Measurements from ENCODE around the gene VMP1. TPM values are rescaled to one million over a fixed set of nuclear protein-coding genes. Genes with fewer than 3 reads are reported as not detected.
A peak's percentile ranks its signal among the peaks of the same experiment; 100 is the strongest.

Gene VMP1
- total and polyA plus RNA-seq, 2 of the 13 experiments (the other 11 are each of a cell fraction or from before 2014, with no cell fraction given): 186 to 271 TPM

DNA sequence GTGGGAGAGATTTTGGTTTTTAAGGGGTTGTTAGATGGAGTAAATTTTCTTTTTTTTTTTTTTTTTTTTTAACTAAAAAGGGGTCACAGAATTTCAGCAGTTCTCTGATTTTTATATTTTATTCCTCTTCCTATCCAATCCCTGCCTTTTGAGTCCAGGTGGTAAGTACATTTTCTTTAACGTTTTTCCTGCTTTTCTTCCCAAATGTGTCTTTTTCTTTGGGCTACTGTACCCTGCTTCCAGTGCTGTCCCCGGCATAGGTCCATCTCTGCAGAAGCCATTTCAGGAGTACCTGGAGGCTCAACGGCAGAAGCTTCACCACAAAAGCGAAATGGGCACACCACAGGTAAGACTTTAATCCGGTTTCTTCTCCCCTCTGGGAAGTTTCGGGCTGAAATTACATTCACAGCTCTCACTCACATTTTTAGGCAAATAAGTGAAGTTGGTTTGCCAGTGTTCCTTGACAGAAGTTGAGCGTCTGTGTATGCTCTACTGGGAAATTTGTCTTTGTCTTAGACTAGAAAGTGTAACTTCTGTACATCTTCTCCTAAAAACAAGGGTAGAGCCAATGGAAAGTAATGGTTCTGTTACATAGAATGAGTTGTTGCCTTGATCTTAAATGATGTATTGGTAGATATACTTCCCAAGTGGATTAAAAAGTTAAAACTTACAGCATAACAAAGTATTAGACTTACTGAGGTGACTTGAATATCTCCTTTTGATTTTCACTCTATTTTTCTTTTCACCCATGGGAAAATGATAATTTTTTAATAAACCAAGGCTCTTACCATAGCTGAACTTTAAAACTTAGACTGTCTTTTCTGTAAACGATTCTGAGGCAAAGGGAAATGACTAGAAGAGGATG, 130.8 kb downstream of the VMP1 start (continued):
- peak in 1 of 2 experiments; percentile 13; a peak in 1 of 4 replicates for TF ChIP-seq HMGXB4 (CRISPR knock-in tag; IDR thresholded peaks at IDR 0.05; ENCODE audit: borderline replicate concordance in 1 of 2, low read depth in 1 of 2)
- TF ChIP-seq SP2 (CRISPR knock-in tag; IDR thresholded peaks at IDR 0.05): no peak
- TF ChIP-seq POLR2AphosphoS5 (IDR thresholded peaks at IDR 0.05; ENCODE audit: low read depth, low read length): peak; percentile 63
- TF ChIP-seq YY1 (IDR thresholded peaks at IDR 0.05; ENCODE audit: insufficient read depth, insufficient replicate concordance, low read depth, low read length): no peak
- no peak; the same call in 1 of the 2 replicates for TF ChIP-seq ZNF367 (CRISPR knock-in tag; IDR thresholded peaks at IDR 0.05; ENCODE audit: borderline replicate concordance)
- no peak for TF ChIP-seq KDM6A (CRISPR knock-in tag; IDR thresholded peaks at IDR 0.05; ENCODE audit: low read depth)
- no peak for TF ChIP-seq ZNF256 (CRISPR knock-in tag; conservative IDR thresholded peaks at IDR 0.05)
- peak; percentile 51; the same call in 1 of the 2 replicates for TF ChIP-seq ZFP37 (CRISPR knock-in tag; IDR thresholded peaks at IDR 0.05; ENCODE audit: borderline replicate concordance)
- no peak for TF ChIP-seq STAG1 (CRISPR knock-in tag; IDR thresholded peaks at IDR 0.05)
- TF ChIP-seq MBD4 (IDR thresholded peaks at IDR 0.05; ENCODE audit: borderline replicate concordance, low read length): no peak
- TF ChIP-seq, protein P1, sequence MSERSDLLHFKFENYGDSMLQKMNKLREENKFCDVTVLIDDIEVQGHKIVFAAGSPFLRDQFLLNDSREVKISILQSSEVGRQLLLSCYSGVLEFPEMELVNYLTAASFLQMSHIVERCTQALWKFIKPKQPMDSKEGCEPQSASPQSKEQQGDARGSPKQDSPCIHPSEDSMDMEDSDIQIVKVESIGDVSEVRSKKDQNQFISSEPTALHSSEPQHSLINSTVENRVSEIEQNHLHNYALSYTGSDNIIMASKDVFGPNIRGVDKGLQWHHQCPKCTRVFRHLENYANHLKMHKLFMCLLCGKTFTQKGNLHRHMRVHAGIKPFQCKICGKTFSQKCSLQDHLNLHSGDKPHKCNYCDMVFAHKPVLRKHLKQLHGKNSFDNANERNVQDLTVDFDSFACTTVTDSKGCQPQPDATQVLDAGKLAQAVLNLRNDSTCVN (CRISPR knock-in tag; IDR thresholded peaks at IDR 0.05; ENCODE audit: borderline replicate concordance): no peak
- TF ChIP-seq ZFP62 (CRISPR knock-in tag; IDR thresholded peaks at IDR 0.05): no peak
- TF ChIP-seq GABPA (IDR thresholded peaks at IDR 0.05; ENCODE audit: low read depth, low read length): no peak
- no peak for TF ChIP-seq GABPA (CRISPR knock-in tag; IDR thresholded peaks at IDR 0.05; ENCODE audit: low read depth)
- no peak for TF ChIP-seq NR2F2 (IDR thresholded peaks at IDR 0.05; ENCODE audit: borderline replicate concordance, low read depth)
- no peak for TF ChIP-seq MYC (CRISPR knock-in tag; IDR thresholded peaks at IDR 0.05; ENCODE audit: borderline replicate concordance)
- TF ChIP-seq PHB2 (IDR thresholded peaks at IDR 0.05; ENCODE audit: partially characterized antibody): no peak
- no peak for TF ChIP-seq ZFY (CRISPR knock-in tag; IDR thresholded peaks at IDR 0.05)
- TF ChIP-seq ZNF564 (CRISPR knock-in tag; IDR thresholded peaks at IDR 0.05): no peak
- no peak for TF ChIP-seq SMARCE1 (IDR thresholded peaks at IDR 0.05; ENCODE audit: borderline replicate concordance)
- peak; percentile 82 for TF ChIP-seq PAF1 (CRISPR knock-in tag; IDR thresholded peaks at IDR 0.05)
- no peak for TF ChIP-seq YEATS4 (CRISPR knock-in tag; IDR thresholded peaks at IDR 0.05; ENCODE audit: borderline replicate concordance)
- TF ChIP-seq SIN3B (IDR thresholded peaks at IDR 0.05; ENCODE audit: low read length): no peak; the same call in 1 of the 2 replicates
- TF ChIP-seq ZNF451 (CRISPR knock-in tag; IDR thresholded peaks at IDR 0.05): no peak
- TF ChIP-seq, protein P2, sequence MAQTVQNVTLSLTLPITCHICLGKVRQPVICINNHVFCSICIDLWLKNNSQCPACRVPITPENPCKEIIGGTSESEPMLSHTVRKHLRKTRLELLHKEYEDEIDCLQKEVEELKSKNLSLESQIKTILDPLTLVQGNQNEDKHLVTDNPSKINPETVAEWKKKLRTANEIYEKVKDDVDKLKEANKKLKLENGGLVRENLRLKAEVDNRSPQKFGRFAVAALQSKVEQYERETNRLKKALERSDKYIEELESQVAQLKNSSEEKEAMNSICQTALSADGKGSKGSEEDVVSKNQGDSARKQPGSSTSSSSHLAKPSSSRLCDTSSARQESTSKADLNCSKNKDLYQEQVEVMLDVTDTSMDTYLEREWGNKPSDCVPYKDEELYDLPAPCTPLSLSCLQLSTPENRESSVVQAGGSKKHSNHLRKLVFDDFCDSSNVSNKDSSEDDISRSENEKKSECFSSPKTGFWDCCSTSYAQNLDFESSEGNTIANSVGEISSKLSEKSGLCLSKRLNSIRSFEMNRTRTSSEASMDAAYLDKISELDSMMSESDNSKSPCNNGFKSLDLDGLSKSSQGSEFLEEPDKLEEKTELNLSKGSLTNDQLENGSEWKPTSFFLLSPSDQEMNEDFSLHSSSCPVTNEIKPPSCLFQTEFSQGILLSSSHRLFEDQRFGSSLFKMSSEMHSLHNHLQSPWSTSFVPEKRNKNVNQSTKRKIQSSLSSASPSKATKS (CRISPR knock-in tag; IDR thresholded peaks at IDR 0.05): peak; percentile 60; the same call in 1 of the 2 replicates
- no peak; the same call in 1 of the 2 replicates for TF ChIP-seq ZNF703 (CRISPR knock-in tag; IDR thresholded peaks at IDR 0.05; ENCODE audit: borderline replicate concordance)
- no peak for TF ChIP-seq DPF2 (CRISPR knock-in tag; IDR thresholded peaks at IDR 0.05; ENCODE audit: borderline replicate concordance, low read depth)
